IMR-90 (cell line): Measurements from ENCODE around the gene RNF166. TPM values are rescaled to one million over a fixed set of nuclear protein-coding genes. Genes with fewer than 3 reads are reported as not detected.

Source experiments
- ATAC-seq: fragments of 200-7000 bp; cut with Tn5 transposase; 2 replicates; pipeline ENCODE4 v1.9.1; 2020; ENCODE audit warnings: low read depth, mild to moderate bottlenecking, moderate library complexity
- BruUV-seq: library from RNA; stranded (reverse); fragments of 400-500 nt; replicated peaks from 2 replicates; lab custom pipeline; 2021; lab: Mats Ljungman, UMichigan
- CTCF ChIA-PET: fragments of 300-600 bp; formaldehyde crosslinking; extraction: SDS; loops from one replicate; lab custom pipeline; 2021; ENCODE audit warnings: antibody characterized with exemption; lab: Yijun Ruan, JAX
- POLR2A ChIA-PET: fragments of 300-600 bp; sonication (Branson Sonifier 250); formaldehyde crosslinking; loops from one replicate; lab custom pipeline; 2022; ENCODE audit warnings: antibody characterized with exemption; ENCODE audit not compliant: unreplicated experiment; lab: Charles Lee
- DNase-seq: peaks from one replicate; pipeline ENCODE4 v3.0.0; 2013
- H2AFZ ChIP-seq: replicated peaks from 2 replicates; pipeline ENCODE3; 2013; ENCODE audit warnings: low read length, mild to moderate bottlenecking; ENCODE audit not compliant: poor library complexity
- H2AK5ac ChIP-seq: 2 replicates; pipeline ENCODE4 v1.6.1; 2013; ENCODE audit warnings: low read depth, low read length, inconsistent platforms
- H2AK9ac ChIP-seq: replicated peaks from 2 replicates; pipeline ENCODE3; 2013; ENCODE audit warnings: mild to moderate bottlenecking, low read depth, low read length, moderate library complexity; ENCODE audit not compliant: poor library complexity
- H2BK120ac ChIP-seq: 2 replicates; pipeline ENCODE4 v1.6.1; 2013; ENCODE audit warnings: low read depth, low read length, inconsistent platforms
- H2BK15ac ChIP-seq: 3 replicates; pipeline ENCODE4 v1.6.1; 2013; ENCODE audit warnings: low read depth, low read length, inconsistent platforms
- H2BK20ac ChIP-seq: 2 replicates; pipeline ENCODE4 v1.6.1; 2013; ENCODE audit warnings: low read depth, mild to moderate bottlenecking, inconsistent platforms, low read length, moderate library complexity
- H2BK5ac ChIP-seq: 2 replicates; pipeline ENCODE4 v1.6.1; 2013; ENCODE audit warnings: mild to moderate bottlenecking, low read depth, low read length, inconsistent platforms; ENCODE audit not compliant: poor library complexity, severe bottlenecking
- H3K14ac ChIP-seq: replicated peaks from 2 replicates; pipeline ENCODE4 v1.6.1; 2013; ENCODE audit warnings: low read depth, low read length, inconsistent platforms
- H3K18ac ChIP-seq: 2 replicates; pipeline ENCODE4 v1.6.1; 2013; ENCODE audit warnings: low read depth, low read length, control low read depth
- H3K23ac ChIP-seq: 2 replicates; pipeline ENCODE4 v1.6.1; 2013; ENCODE audit warnings: low read depth, low read length, inconsistent platforms
- H3K27ac ChIP-seq: 2 replicates; pipeline ENCODE4 v1.5.1; 2013; ENCODE audit warnings: mild to moderate bottlenecking, control low read depth, low read length; ENCODE audit not compliant: insufficient read depth
- H3K27me3 ChIP-seq: 2 replicates; pipeline ENCODE4 v1.6.1; 2013; ENCODE audit warnings: low read length; ENCODE audit not compliant: control insufficient read depth, insufficient read depth
- H3K36me3 ChIP-seq: 2 replicates; pipeline ENCODE4 v1.6.1; 2013; ENCODE audit warnings: low read length, mixed read lengths; ENCODE audit not compliant: control insufficient read depth, insufficient read depth
- H3K4ac ChIP-seq: 2 replicates; pipeline ENCODE4 v1.6.1; 2013; ENCODE audit warnings: low read depth, low read length, inconsistent platforms
- H3K4me1 ChIP-seq: 2 replicates; pipeline ENCODE4 v1.6.1; 2013; ENCODE audit warnings: low read length, mixed read lengths; ENCODE audit not compliant: control insufficient read depth, insufficient read depth
- H3K4me2 ChIP-seq: 2 replicates; pipeline ENCODE4 v1.6.1; 2013; ENCODE audit warnings: low read depth, mild to moderate bottlenecking, control low read depth, low read length, moderate library complexity
- H3K4me3 ChIP-seq: 2 replicates; pipeline ENCODE4 v1.5.1; 2013; ENCODE audit warnings: low read depth, mild to moderate bottlenecking, control low read depth, low read length, moderate library complexity; ENCODE audit not compliant: insufficient read depth
- H3K56ac ChIP-seq: 2 replicates; pipeline ENCODE4 v1.6.1; 2013; ENCODE audit warnings: low read length, inconsistent platforms; ENCODE audit not compliant: insufficient read depth; ENCODE audit errors: extremely low read depth
- H3K79me1 ChIP-seq, 2 experiments: 2 replicates each; pipeline ENCODE4 v1.6.1; 2013; ENCODE audit warnings: low read length in 2 of 2, inconsistent platforms in 1 of 2, low read depth in 1 of 2
- H3K9ac ChIP-seq: 2 replicates; pipeline ENCODE4 v1.6.1; 2013; ENCODE audit warnings: low read depth, low read length, control low read depth
- H3K9me1 ChIP-seq: 2 replicates; pipeline ENCODE4 v1.6.1; 2013; ENCODE audit warnings: low read length, inconsistent platforms; ENCODE audit not compliant: insufficient read depth
- H3K9me3 ChIP-seq: 2 replicates; pipeline ENCODE4 v1.6.1; 2013; ENCODE audit warnings: low read length; ENCODE audit not compliant: control insufficient read depth, insufficient read depth
- H4K20me1 ChIP-seq: 2 replicates; pipeline ENCODE4 v1.6.1; 2013; ENCODE audit warnings: low read length, inconsistent platforms; ENCODE audit not compliant: insufficient read depth
- H4K5ac ChIP-seq: 2 replicates; pipeline ENCODE4 v1.6.1; 2013; ENCODE audit warnings: mild to moderate bottlenecking, low read depth, low read length, control low read depth
- H4K8ac ChIP-seq, 2 experiments: 2 replicates each; pipeline ENCODE4 v1.6.1; 2013; ENCODE audit warnings: low read depth in 2 of 2, low read length in 2 of 2, control low read depth in 1 of 2, inconsistent platforms in 1 of 2
- H4K91ac ChIP-seq: 2 replicates; pipeline ENCODE4 v1.6.1; 2013; ENCODE audit warnings: low read depth, low read length, inconsistent platforms; ENCODE audit not compliant: insufficient read depth
- MAFK ChIP-seq: IDR thresholded peaks from 2 replicates; pipeline ENCODE4 v1.6.1; 2012; ENCODE audit warnings: low read depth, low read length, improper control_type of control experiment
- USF2 ChIP-seq: fragments of 150-350 bp; IDR thresholded peaks from 2 replicates; pipeline ENCODE4 v1.6.1; 2017; ENCODE audit warnings: mild to moderate bottlenecking, antibody characterized with exemption, low read length, low read depth
- WGBS, 2 experiments: methylation state at CpG; one replicate each; pipeline versions ENCODE4 v1.1.5 to v1.1.7; 2013; ENCODE audit warnings: missing lambda C conversion rate in 2 of 2; ENCODE audit not compliant: insufficient read length in 1 of 2; ENCODE audit errors: extremely low coverage in 2 of 2; 5-methylcytosine and 5-hydroxymethylcytosine counted together
- dilution Hi-C: fragments of 300-500 bp; cut with HindIII; formaldehyde crosslinking; loops from one replicate; pipeline ENCODE4 v1.14.3; 2018; ENCODE audit warnings: low sequenced_read_pairs; ENCODE audit not compliant: unreplicated experiment
- in situ Hi-C: fragments of 300-500 bp; cut with MboI; formaldehyde crosslinking; loops from 3 replicates; pipeline ENCODE4 v1.14.3; 2019; ENCODE audit warnings: low sequenced_read_pairs, inconsistent platforms, mixed read lengths
- intact Hi-C: fragments of 100-400 bp; cut with micrococcal nuclease; formaldehyde crosslinking; loops from 2 replicates; pipeline ENCODE4 v1.10.0; 2022
- polyA plus RNA-seq, 3 experiments: library from polyadenylated mRNA; depleted of rRNA; stranded (reverse); fragments of >200 nt; gene quantifications; 2 replicates each; pipeline ENCODE4 v1.2.3, GENCODE V29; 2012; ENCODE audit warnings: low replicate concordance in 1 of 3
- total RNA-seq: library from RNA; depleted of rRNA; stranded (reverse); fragments of >200 nt; gene quantifications from 2 replicates; pipeline ENCODE4 v1.2.3, GENCODE V29; 2012

RNF166 gene
- total and polyA plus RNA-seq, 2 of the 4 experiments (the other 2 are of a cell fraction): 8.1 to 17.4 TPM

- in situ Hi-C loops: no loop called here
- no peak overlapping the region for H2BK15ac ChIP-seq
- H2BK20ac ChIP-seq: no peak overlapping the region
- no peak overlapping the region for H2BK120ac ChIP-seq
- no peak overlapping the region for H3K4me3 ChIP-seq
- H3K9me1 ChIP-seq: no peaks in the 10 kb centered on the region
- H3K36me3 ChIP-seq: peaks cover 25% of the 10 kb centered on the region
- H2AK5ac ChIP-seq: no peak overlapping the region
- intact Hi-C loops: no loop called here
- H2BK5ac ChIP-seq: no peak overlapping the region
- DNase-seq (no peak), ATAC-seq (no peak)
- H3K4me2 ChIP-seq: no peak overlapping the region
- H3K4ac ChIP-seq: no peak overlapping the region
- TF ChIP-seq USF2 (no peak), MAFK (no peak)
- POLR2A ChIA-PET: no interaction called here
- H3K27me3 ChIP-seq: no peaks in the 10 kb centered on the region
- no peaks in the 10 kb centered on the region for H3K9me3 ChIP-seq
- H2AFZ ChIP-seq: no peak overlapping the region
- WGBS, 2 experiments: 84% methylated on average over 7 of the region's 16 CpGs; no CpG with 5 or more reads in 1 of the 2 experiments
- peaks cover 5% of the 10 kb centered on the region; the same call in 1 of the 2 replicates for H3K4me1 ChIP-seq
- no peak overlapping the region for H4K91ac ChIP-seq
- no peak overlapping the region for H2AK9ac ChIP-seq
- H3K14ac ChIP-seq: no peak overlapping the region
- BruUV-seq: no TSS peak
- peaks cover 13 to 52% of the 10 kb centered on the region in 2 experiments; a peak in 3 of 4 replicates for H3K79me1 ChIP-seq
- no peak overlapping the region for H3K9ac ChIP-seq
- H4K5ac ChIP-seq: no peak overlapping the region
- peaks cover 34% of the 10 kb centered on the region for H4K20me1 ChIP-seq
- H3K23ac ChIP-seq: no peak overlapping the region
- H3K27ac ChIP-seq: no peak overlapping the region
- CTCF ChIA-PET: no interaction called here
- dilution Hi-C loops: no loop called here
- no peak overlapping the region for H4K8ac ChIP-seq
- no peak overlapping the region for H3K56ac ChIP-seq
- H3K18ac ChIP-seq: no peak overlapping the region
These were observed 4.3 kb upstream of the RNF166 start for GRCh38 chr16:88710556-88710955.
